Vagina (tissue), 2 donors: ENCODE data around the gene APOC3. TPM values are rescaled to one million over a fixed set of nuclear protein-coding genes. Genes with fewer than 3 reads are reported as not detected.

Experiments used
- DNase-seq, 2 donors: peaks; one replicate each; pipeline ENCODE4 v3.0.0-alpha.2; 2017; ENCODE audit errors: extremely low spot score in 2 of 2
- H3K27ac ChIP-seq: fragments of 200-600 bp; sonication (generic); one replicate; pipeline ENCODE4 v1.5.1; 2019
- H3K27me3 ChIP-seq: fragments of 200-600 bp; sonication (generic); one replicate; pipeline ENCODE4 v1.5.1; 2019
- H3K36me3 ChIP-seq, 2 donors: fragments of 200-600 bp; sonication (generic); one replicate each; pipeline ENCODE4 v1.5.1; 2017 to 2019
- H3K4me1 ChIP-seq: fragments of 200-600 bp; sonication (generic); one replicate; pipeline ENCODE4 v1.5.1; 2019
- H3K4me3 ChIP-seq, 2 donors: fragments of 200-600 bp; sonication (generic); 1 replicate in 1 of 2; 2 replicates in 1 of 2; pipeline ENCODE4 v1.5.1; 2016 to 2019
- H3K9me3 ChIP-seq: fragments of 200-600 bp; sonication (generic); one replicate; pipeline ENCODE4 v1.5.1; 2019
- CTCF ChIP-seq, 3 experiments: fragments of 450-650 bp in 2 of 3; fragments of 200-600 bp in 1 of 3; sonication (generic) in 1 of 3; IDR thresholded peaks; one replicate each; pipeline ENCODE4 v1.5.1; 2017 to 2019; ENCODE audit warnings: antibody characterized with exemption in 3 of 3, mild to moderate bottlenecking in 2 of 3, moderate library complexity in 2 of 3
- POLR2A ChIP-seq, 2 donors: fragments of 450-650 bp; IDR thresholded peaks; one replicate each; pipeline ENCODE4 v1.6.1; 2017; ENCODE audit warnings: antibody characterized with exemption in 2 of 2, mild to moderate bottlenecking in 2 of 2, moderate library complexity in 2 of 2
- POLR2AphosphoS5 ChIP-seq, 2 donors: sonication (generic); formaldehyde crosslinking; IDR thresholded peaks; one replicate each; pipeline ENCODE4 v1.9.0; 2017; ENCODE audit warnings: antibody characterized with exemption in 2 of 2, mild to moderate bottlenecking in 2 of 2, low read depth in 1 of 2; ENCODE audit not compliant: insufficient read depth in 1 of 2
- intact Hi-C: fragments of 100-400 bp; cut with DNase I; formaldehyde crosslinking; loops from one replicate; pipeline ENCODE4 v1.15.1; 2023
- total RNA-seq: library from RNA; depleted of rRNA; stranded (reverse); fragments of >200 nt; gene quantifications from one replicate; pipeline ENCODE4 v1.2.3, GENCODE V29; 2016

APOC3 gene
- total RNA-seq, 1 donor from 2014 or later = not detected

DNA sequence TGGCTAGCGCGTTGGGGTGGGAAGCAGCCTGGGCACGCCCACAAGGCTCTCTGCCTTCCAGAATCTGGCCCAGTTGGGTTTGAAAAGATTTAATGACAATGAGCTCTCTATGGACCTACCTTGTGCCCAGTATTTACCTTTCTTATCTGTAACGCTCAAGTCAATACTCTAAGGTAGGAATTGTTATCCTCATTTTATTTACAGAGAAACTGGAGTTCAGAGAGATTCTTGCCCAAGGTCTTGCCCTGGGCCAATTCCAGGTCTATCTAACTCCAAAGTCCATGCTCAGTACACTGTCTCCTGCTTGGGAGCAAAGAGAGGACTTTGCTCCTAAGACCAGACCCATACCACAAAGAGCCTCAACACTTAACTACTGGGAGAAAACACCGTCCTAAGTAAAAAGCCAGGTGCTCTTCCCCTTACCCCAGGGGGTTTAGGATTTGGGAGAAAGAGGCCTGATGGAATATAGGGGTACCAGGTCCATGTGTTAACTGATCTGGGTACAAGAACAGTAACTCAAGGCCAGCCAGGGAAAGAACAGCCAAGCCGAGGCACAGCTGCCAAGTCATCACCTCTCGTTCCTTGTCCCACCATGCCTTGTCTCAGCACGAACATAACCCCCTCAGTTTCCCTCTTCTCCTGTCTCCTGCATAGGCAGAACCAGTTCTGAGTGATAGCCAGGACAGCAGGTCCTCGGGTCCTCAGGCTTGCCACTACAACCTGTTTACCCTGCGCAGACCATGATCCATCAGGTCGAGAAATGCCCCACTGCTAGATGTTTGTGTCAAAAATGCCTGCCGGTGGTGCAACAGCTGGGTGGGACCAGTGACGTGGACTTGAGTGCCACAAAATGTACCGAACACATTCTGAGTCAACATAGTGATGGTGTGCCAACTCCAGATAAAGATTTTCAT is 21.2 kb upstream of the APOC3 start:
- no peak for DNase-seq
- Histone ChIP-seq H3K27ac (no peak overlapping the region), H3K9me3 (no peaks in the 10 kb centered on the region), H3K4me1 (no peaks in the 10 kb centered on the region), H3K36me3 (no peaks in the 10 kb centered on the region), H3K27me3 (no peaks in the 10 kb centered on the region), H3K4me3 (no peak overlapping the region)
- intact Hi-C loops = no loop called here
- TF ChIP-seq CTCF (IDR thresholded peaks at IDR 0.05) (no peak), POLR2A (IDR thresholded peaks at IDR 0.05) (no peak), POLR2AphosphoS5 (IDR thresholded peaks at IDR 0.05; ENCODE audit: insufficient read depth in 1 of 2, low read depth in 1 of 2) (no peak)

- intact Hi-C loops = no loop called here
- Histone ChIP-seq H3K4me1 (no peaks in the 10 kb centered on the region), H3K9me3 (no peaks in the 10 kb centered on the region), H3K27ac (no peak overlapping the region), H3K27me3 (no peaks in the 10 kb centered on the region), H3K36me3 (no peaks in the 10 kb centered on the region), H3K4me3 (no peak overlapping the region)
- no peak for DNase-seq
- TF ChIP-seq POLR2A (IDR thresholded peaks at IDR 0.05) = no peak
- TF ChIP-seq CTCF (IDR thresholded peaks at IDR 0.05) = no peak
- no peak for TF ChIP-seq POLR2AphosphoS5 (IDR thresholded peaks at IDR 0.05; ENCODE audit: insufficient read depth in 1 of 2, low read depth in 1 of 2)
These were observed 18.5 kb upstream of the APOC3 start for GRCh38 chr11:116811194-116811593.

- intact Hi-C loops = no loop called here
- Histone ChIP-seq H3K4me1 (no peaks in the 10 kb centered on the region), H3K36me3 (no peaks in the 10 kb centered on the region), H3K9me3 (no peaks in the 10 kb centered on the region), H3K4me3 (no peak overlapping the region), H3K27me3 (no peaks in the 10 kb centered on the region), H3K27ac (no peak overlapping the region)
- no peak for DNase-seq
- no peak for TF ChIP-seq CTCF (IDR thresholded peaks at IDR 0.05)
- no peak for TF ChIP-seq POLR2A (IDR thresholded peaks at IDR 0.05)
- TF ChIP-seq POLR2AphosphoS5 (IDR thresholded peaks at IDR 0.05; ENCODE audit: insufficient read depth in 1 of 2, low read depth in 1 of 2) = no peak
These were observed 17.6 kb upstream of the APOC3 start for GRCh38 chr11:116812109-116812508.

- H3K4me3 ChIP-seq = no peak overlapping the region
- no peak overlapping the region for H3K27ac ChIP-seq
- DNase-seq = no peak
- H3K9me3 ChIP-seq = no peaks in the 10 kb centered on the region
- intact Hi-C loops = no loop called here
- H3K36me3 ChIP-seq = no peaks in the 10 kb centered on the region
- no peaks in the 10 kb centered on the region for H3K4me1 ChIP-seq
- no peak for TF ChIP-seq CTCF (IDR thresholded peaks at IDR 0.05)
- no peak for TF ChIP-seq POLR2AphosphoS5 (IDR thresholded peaks at IDR 0.05; ENCODE audit: insufficient read depth in 1 of 2, low read depth in 1 of 2)
- no peaks in the 10 kb centered on the region for H3K27me3 ChIP-seq
These were observed 16.5 kb upstream of the APOC3 start for GRCh38 chr11:116813170-116813569.

GRCh38 chr11:116813781-116814471 is 15.8 kb upstream of the APOC3 start:
- no peaks in the 10 kb centered on the region for H3K27me3 ChIP-seq
- intact Hi-C loops = no loop called here
- TF ChIP-seq POLR2A (IDR thresholded peaks at IDR 0.05) (no peak), CTCF (IDR thresholded peaks at IDR 0.05) (no peak), POLR2AphosphoS5 (IDR thresholded peaks at IDR 0.05; ENCODE audit: insufficient read depth in 1 of 2, low read depth in 1 of 2) (no peak)
- no peaks in the 10 kb centered on the region for H3K4me1 ChIP-seq
- no peak for DNase-seq
- no peaks in the 10 kb centered on the region for H3K9me3 ChIP-seq
- H3K27ac ChIP-seq = no peak overlapping the region
- H3K4me3 ChIP-seq = no peak overlapping the region
- no peaks in the 10 kb centered on the region for H3K36me3 ChIP-seq
